B cell (primary cell): Measurements from ENCODE around the gene ANGPT4.

Experiments
- CTCF ChIP-seq: fragments of 200-600 bp; IDR thresholded peaks from one replicate; pipeline ENCODE4 v1.8.0; 2022; ENCODE audit warnings: antibody characterized with exemption, mild to moderate bottlenecking
- EZH2 ChIP-seq: IDR thresholded peaks from 2 replicates; pipeline ENCODE4 v1.6.1; 2012; ENCODE audit warnings: borderline replicate concordance, low read depth, mild to moderate bottlenecking, moderate library complexity, low read length; ENCODE audit not compliant: insufficient read depth, poor library complexity, severe bottlenecking

- TF ChIP-seq CTCF (no peak), EZH2 (no peak)
Measured at GRCh38 chr20:916825-917224, 691 bp upstream of the ANGPT4 start.
